MM.1S (cell line): ENCODE measurements around the gene CEP85L.

Experiments
- DNase-seq: peaks from one replicate; pipeline ENCODE4 v3.0.0-alpha.2; 2015
- H2AFZ ChIP-seq: fragments of 300-600 bp; sonication (generic); 2 replicates; pipeline ENCODE4 v1.6.0; 2016; ENCODE audit warnings: antibody characterized with exemption, low read length
- H3F3A ChIP-seq: fragments of 300-600 bp; sonication (generic); 2 replicates; pipeline ENCODE4 v1.6.1; 2016; ENCODE audit warnings: mild to moderate bottlenecking, antibody characterized with exemption, low read length, moderate library complexity, mixed read lengths; ENCODE audit not compliant: insufficient read depth
- H3K27ac ChIP-seq: fragments of 300-600 bp; sonication (generic); 2 replicates; pipeline ENCODE4 v1.5.1; 2016; ENCODE audit warnings: mild to moderate bottlenecking, low read length
- H3K27me3 ChIP-seq: fragments of 300-600 bp; sonication (generic); replicated peaks from 2 replicates; pipeline ENCODE4 v1.6.0; 2016; ENCODE audit warnings: low read length; ENCODE audit not compliant: insufficient read depth
- H3K36me3 ChIP-seq: fragments of 300-600 bp; sonication (generic); replicated peaks from 2 replicates; pipeline ENCODE4 v1.6.1; 2016; ENCODE audit warnings: mild to moderate bottlenecking, low read length, mixed read lengths; ENCODE audit not compliant: insufficient read depth
- H3K4me1 ChIP-seq: fragments of 300-600 bp; sonication (generic); 2 replicates; pipeline ENCODE4 v1.6.1; 2016; ENCODE audit warnings: low read length, mixed read lengths
- H3K4me2 ChIP-seq: fragments of 300-600 bp; sonication (generic); 2 replicates; pipeline ENCODE4 v1.6.0; 2016; ENCODE audit warnings: low read depth, low read length
- H3K4me3 ChIP-seq: fragments of 300-600 bp; sonication (generic); 2 replicates; pipeline ENCODE4 v1.5.1; 2016; ENCODE audit warnings: low read length, mixed read lengths
- H3K79me2 ChIP-seq: fragments of 300-600 bp; sonication (generic); 2 replicates; pipeline ENCODE4 v1.6.1; 2016; ENCODE audit warnings: mixed run types, low read length, mixed read lengths
- H3K9ac ChIP-seq: fragments of 300-600 bp; sonication (generic); 2 replicates; pipeline ENCODE4 v1.6.1; 2016; ENCODE audit warnings: low read length, mixed read lengths
- H3K9me2 ChIP-seq: fragments of 300-600 bp; sonication (generic); replicated peaks from 2 replicates; pipeline ENCODE4 v1.6.1; 2016; ENCODE audit warnings: mild to moderate bottlenecking, low read length, mixed read lengths; ENCODE audit not compliant: insufficient read depth
- H3K9me3 ChIP-seq: fragments of 300-600 bp; sonication (generic); replicated peaks from 2 replicates; pipeline ENCODE4 v1.6.1; 2016; ENCODE audit warnings: mild to moderate bottlenecking, low read length, mixed read lengths; ENCODE audit not compliant: insufficient read depth
- H4K20me1 ChIP-seq: fragments of 300-600 bp; sonication (generic); 2 replicates; pipeline ENCODE4 v1.6.1; 2016; ENCODE audit warnings: mild to moderate bottlenecking, low read length, moderate library complexity, mixed read lengths; ENCODE audit not compliant: insufficient read depth
- CTCF ChIP-seq: fragments of 300-600 bp; sonication (generic); IDR thresholded peaks from 2 replicates; pipeline ENCODE4 v1.5.1; 2016; ENCODE audit warnings: antibody characterized with exemption, low read length, mixed read lengths
- EZH2 ChIP-seq: fragments of 300-600 bp; sonication (generic); optimal IDR thresholded peaks from 2 replicates; pipeline ENCODE3; 2017; ENCODE audit warnings: low read depth, mild to moderate bottlenecking, antibody characterized with exemption, low read length, mixed read lengths
- EZH2phosphoT487 ChIP-seq: fragments of 300-600 bp; sonication (generic); IDR thresholded peaks from 2 replicates; pipeline ENCODE4 v1.6.1; 2018; ENCODE audit warnings: antibody characterized with exemption, low read length

The CEP85L gene

GRCh38 chr6:118548136-118548535 lies 103.3 kb downstream of the CEP85L start, which contains the start of gene PLN:
Gene PLN (plus strand): TSS chr6:118548296. CDS start chr6:118558922, 10,626 bp downstream.
- Histone ChIP-seq H3K9me2 (no peaks in the 10 kb centered on the region), H3K27me3 (no peaks in the 10 kb centered on the region), H3K36me3 (no peaks in the 10 kb centered on the region), H4K20me1 (no peaks in the 10 kb centered on the region), H2AFZ (no peak within 1 kb of the TSS), H3F3A (no peaks in the 10 kb centered on the region), H3K4me1 (no peaks in the 10 kb centered on the region), H3K27ac (no peak within 1 kb of the TSS), H3K79me2 (no peaks in the 10 kb centered on the region), H3K4me3 (no peak within 1 kb of the TSS), H3K9me3 (no peaks in the 10 kb centered on the region), H3K4me2 (no peak within 1 kb of the TSS), H3K9ac (no peak within 1 kb of the TSS)
- DNase-seq = no peak
- TF ChIP-seq EZH2phosphoT487 (no peak), EZH2 (no peak), CTCF (no peak)

GRCh38 chr6:118546880-118547218 lies 104.5 kb downstream of the CEP85L start:
- DNase-seq = no peak
- Histone ChIP-seq H3K27ac (no peak overlapping the region), H3F3A (no peaks in the 10 kb centered on the region), H3K9ac (no peak overlapping the region), H3K4me2 (no peak overlapping the region), H3K9me2 (no peaks in the 10 kb centered on the region), H4K20me1 (no peaks in the 10 kb centered on the region), H3K9me3 (no peaks in the 10 kb centered on the region), H3K4me1 (no peaks in the 10 kb centered on the region), H3K36me3 (no peaks in the 10 kb centered on the region), H2AFZ (no peak overlapping the region), H3K4me3 (no peak overlapping the region), H3K79me2 (no peaks in the 10 kb centered on the region), H3K27me3 (no peaks in the 10 kb centered on the region)
- TF ChIP-seq CTCF (no peak), EZH2phosphoT487 (no peak), EZH2 (no peak)

GRCh38 chr6:118546164-118546879 lies 105.1 kb downstream of the CEP85L start:
- Histone ChIP-seq H3K4me2 (no peak overlapping the region), H3K79me2 (no peaks in the 10 kb centered on the region), H4K20me1 (no peaks in the 10 kb centered on the region)

More at GRCh38 chr6:118546164-118546879, 105.1 kb downstream of the CEP85L start:
- TF ChIP-seq CTCF = no peak
- no peak for TF ChIP-seq EZH2phosphoT487
- no peak for TF ChIP-seq EZH2
- H3K4me3 ChIP-seq = no peak overlapping the region
- H3K4me1 ChIP-seq = no peaks in the 10 kb centered on the region
- no peaks in the 10 kb centered on the region for H3K9me3 ChIP-seq
- no peak overlapping the region for H2AFZ ChIP-seq
- H3K9ac ChIP-seq = no peak overlapping the region
- H3K27ac ChIP-seq = no peak overlapping the region
- H3K9me2 ChIP-seq = no peaks in the 10 kb centered on the region
- no peak for DNase-seq
- H3K27me3 ChIP-seq = no peaks in the 10 kb centered on the region
- H3F3A ChIP-seq = no peaks in the 10 kb centered on the region
- H3K36me3 ChIP-seq = no peaks in the 10 kb centered on the region
